Endothelial cell (in vitro differentiated cells): ENCODE data around the gene RBM38. TPM values are rescaled to one million over a fixed set of nuclear protein-coding genes. Genes with fewer than 3 reads are reported as not detected.

ENCODE experiments used
- DNase-seq: peaks from one replicate; pipeline ENCODE4 v3.0.0; 2021; ENCODE audit warnings: low spot score
- H3K27ac Mint-ChIP-seq: one replicate; pipeline ENCODE4 v1.8.0; 2021; ENCODE audit warnings: mixed read lengths, inconsistent platforms; ENCODE audit not compliant: unreplicated experiment
- H3K27me3 Mint-ChIP-seq: one replicate; pipeline ENCODE4 v1.8.0; 2021; ENCODE audit warnings: mild to moderate bottlenecking, moderate library complexity, mixed read lengths, inconsistent platforms; ENCODE audit not compliant: unreplicated experiment
- H3K36me3 Mint-ChIP-seq: one replicate; pipeline ENCODE4 v1.8.0; 2021; ENCODE audit warnings: mild to moderate bottlenecking, low read depth, mixed read lengths, inconsistent platforms; ENCODE audit not compliant: unreplicated experiment
- H3K4me1 Mint-ChIP-seq: one replicate; pipeline ENCODE4 v1.8.0; 2021; ENCODE audit warnings: mild to moderate bottlenecking, mixed read lengths, inconsistent platforms; ENCODE audit not compliant: unreplicated experiment
- H3K4me3 Mint-ChIP-seq: one replicate; pipeline ENCODE4 v1.8.0; 2021; ENCODE audit warnings: mild to moderate bottlenecking, mixed read lengths, inconsistent platforms; ENCODE audit not compliant: unreplicated experiment
- H3K9me3 Mint-ChIP-seq: one replicate; pipeline ENCODE4 v1.8.0; 2021; ENCODE audit warnings: mixed read lengths, inconsistent platforms; ENCODE audit not compliant: unreplicated experiment
- CTCF ChIP-seq: fragments of 200-600 bp; sonication (generic); IDR thresholded peaks from one replicate; pipeline ENCODE4 v1.5.0; 2021; ENCODE audit warnings: antibody characterized with exemption; ENCODE audit not compliant: unreplicated experiment
- total RNA-seq: library from RNA; stranded (reverse); fragmentation: NEBNext Ultra II Directional; extraction: Animal tissue kit (Norgen Biotek cat#: 25700); gene quantifications from one replicate; pipeline ENCODE4 v1.2.1, GENCODE V29; 2021; ENCODE audit not compliant: unreplicated experiment

The RBM38 gene
- total RNA-seq, 1 donor from 2014 or later = 23.6 TPM

DNA sequence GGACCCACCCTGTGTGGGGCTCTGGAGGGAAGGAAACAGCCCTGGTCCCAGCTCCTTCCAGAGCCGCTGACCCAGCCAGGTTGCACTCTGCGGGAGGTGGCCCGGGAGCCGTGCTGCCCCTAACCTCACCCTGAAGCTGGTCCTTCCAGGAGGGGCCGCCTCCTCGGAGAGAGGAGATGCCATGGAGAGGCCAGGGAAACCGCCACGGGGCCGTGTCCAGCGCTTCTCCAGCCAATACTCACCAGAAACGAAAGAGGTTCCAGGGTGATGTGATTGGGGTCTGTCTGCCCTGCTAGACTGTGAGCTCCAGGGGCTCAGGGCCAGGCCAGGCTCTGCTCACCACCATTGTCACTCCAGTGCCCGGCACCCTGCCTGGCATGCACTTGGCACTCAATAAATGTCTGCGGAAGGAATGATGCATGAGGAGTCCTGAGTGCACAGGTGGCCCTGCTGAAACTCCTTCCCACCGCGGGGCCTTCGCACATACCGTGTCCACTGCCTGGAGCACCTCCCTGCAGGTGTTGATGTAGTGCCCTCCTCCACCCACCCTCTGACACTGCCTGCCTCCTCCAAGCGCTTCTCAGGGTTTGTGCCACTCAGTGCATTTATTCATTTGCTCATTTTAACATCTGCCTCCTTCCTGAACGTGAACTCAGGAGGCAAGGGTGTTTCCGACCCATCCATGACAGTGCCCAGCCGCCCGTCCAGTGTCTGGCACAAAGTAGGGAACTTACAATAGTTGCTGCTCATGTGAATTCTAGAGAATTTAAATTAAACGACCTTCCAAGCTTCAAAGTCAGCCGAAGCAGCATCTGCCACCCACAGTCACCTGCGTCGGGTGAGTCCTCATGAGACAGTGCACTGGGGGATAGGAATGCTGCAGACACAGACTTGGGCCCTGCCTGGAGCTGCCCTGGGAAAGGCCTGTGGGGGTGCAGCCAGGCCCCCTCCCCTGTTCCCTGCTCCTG is 30.3 kb downstream of the RBM38 start:
- no peak for TF ChIP-seq CTCF
- H3K4me1 Mint-ChIP-seq = no peaks in the 10 kb centered on the region
- no peak overlapping the region for H3K4me3 Mint-ChIP-seq
- no peak for DNase-seq
- H3K27ac Mint-ChIP-seq = no peak overlapping the region
- no peaks in the 10 kb centered on the region for H3K9me3 Mint-ChIP-seq
- H3K27me3 Mint-ChIP-seq = peaks cover 3% of the 10 kb centered on the region
- H3K36me3 Mint-ChIP-seq = no peaks in the 10 kb centered on the region

DNA sequence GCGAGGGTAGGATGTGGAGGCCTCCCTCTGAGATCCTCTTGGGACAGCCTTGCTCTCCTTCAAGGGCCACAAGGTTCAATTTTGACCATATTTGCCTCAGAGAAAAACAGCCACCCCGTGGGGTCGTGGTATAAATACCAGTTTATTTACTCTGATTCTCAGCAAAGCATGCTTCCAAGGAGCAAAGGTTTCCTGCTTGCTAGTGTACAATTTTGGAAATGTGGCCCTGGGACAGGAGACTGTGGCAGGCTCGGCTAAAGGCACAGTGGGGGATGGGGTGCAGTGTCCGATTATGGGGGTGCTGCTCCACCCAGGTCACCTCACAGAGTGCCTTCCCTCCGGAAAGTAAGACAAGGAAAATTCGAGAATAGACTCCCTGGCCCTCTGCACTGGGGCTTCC is 31.1 kb downstream of the RBM38 start:
- no peaks in the 10 kb centered on the region for H3K9me3 Mint-ChIP-seq
- DNase-seq = no peak
- no peaks in the 10 kb centered on the region for H3K36me3 Mint-ChIP-seq
- H3K27me3 Mint-ChIP-seq = peaks cover 3% of the 10 kb centered on the region
- no peak overlapping the region for H3K27ac Mint-ChIP-seq
- H3K4me1 Mint-ChIP-seq = no peaks in the 10 kb centered on the region
- no peak for TF ChIP-seq CTCF
- no peak overlapping the region for H3K4me3 Mint-ChIP-seq

DNA sequence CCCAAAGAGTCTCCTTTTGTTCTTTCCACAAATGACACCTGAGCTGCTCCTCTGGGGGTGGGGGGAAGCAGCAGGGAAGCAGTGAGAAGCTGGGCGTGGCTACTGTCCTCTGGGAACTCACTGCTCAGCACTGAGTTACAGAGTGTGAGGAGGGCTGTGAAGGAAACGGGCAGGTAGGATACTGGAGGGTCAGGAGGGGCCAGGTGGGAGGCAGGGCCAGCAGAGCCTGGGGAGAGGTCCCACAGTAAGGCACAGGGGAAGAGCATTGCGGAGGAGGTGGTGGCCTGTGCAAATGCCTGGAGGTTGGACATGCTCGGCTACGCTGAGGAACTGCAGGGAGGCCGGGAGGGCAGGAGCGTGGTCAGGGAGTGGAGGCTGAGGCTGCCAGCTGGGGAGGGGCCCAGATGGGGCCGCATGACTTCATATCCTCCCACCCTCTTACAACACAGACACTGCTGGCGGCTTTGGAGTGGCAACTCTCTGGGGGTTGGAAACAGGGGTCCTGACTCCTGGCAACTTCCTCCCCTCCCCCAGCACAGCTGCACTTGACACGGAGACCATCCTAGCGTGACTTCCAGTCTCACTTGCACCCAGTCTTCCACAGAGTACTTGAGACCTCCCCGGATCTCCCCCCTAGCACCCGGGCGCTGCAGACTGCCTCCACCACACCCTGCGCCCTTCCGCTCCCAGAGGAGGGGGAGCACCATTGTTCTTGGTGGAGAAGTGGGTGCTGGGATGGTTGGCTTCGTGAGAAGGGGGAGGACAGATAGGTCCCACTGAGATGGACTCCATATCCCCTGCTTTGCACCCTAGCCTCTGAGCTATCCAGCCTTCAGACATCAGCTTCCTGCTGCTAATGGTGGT is 34.2 kb downstream of the RBM38 start:
- Mint-ChIP-seq H3K27me3 (no peaks in the 10 kb centered on the region), H3K4me1 (no peaks in the 10 kb centered on the region), H3K36me3 (no peaks in the 10 kb centered on the region), H3K9me3 (no peaks in the 10 kb centered on the region), H3K27ac (no peak overlapping the region), H3K4me3 (no peak overlapping the region)
- TF ChIP-seq CTCF = no peak
- DNase-seq = no peak

GRCh38 chr20:57426271-57426689 is 35.1 kb downstream of the RBM38 start:
- no peak overlapping the region for H3K4me3 Mint-ChIP-seq
- no peaks in the 10 kb centered on the region for H3K27me3 Mint-ChIP-seq
- no peaks in the 10 kb centered on the region for H3K36me3 Mint-ChIP-seq
- no peak for TF ChIP-seq CTCF
- no peaks in the 10 kb centered on the region for H3K9me3 Mint-ChIP-seq
- no peak for DNase-seq
- H3K4me1 Mint-ChIP-seq = no peaks in the 10 kb centered on the region
- H3K27ac Mint-ChIP-seq = no peak overlapping the region
